Endothelial cell of umbilical vein (primary cell): Measurements from ENCODE around the gene CFAP20DC. TPM values are rescaled to one million over a fixed set of nuclear protein-coding genes. Genes with fewer than 3 reads are reported as not detected.

Experiments used
- BruUV-seq: library from RNA; stranded (reverse); fragments of 400-500 nt; replicated peaks from 2 replicates; lab custom pipeline; 2021; lab: Mats Ljungman, UMichigan
- CTCF ChIA-PET: fragments of 300-600, 350-600 bp; sonication (Branson Sonifier 250); formaldehyde crosslinking; loops from one replicate; lab custom pipeline; 2021; ENCODE audit warnings: antibody characterized with exemption, inconsistent platforms; lab: Charles Lee
- POLR2A ChIA-PET: fragments of 300-600, 350-600 bp; sonication (Branson Sonifier 250); formaldehyde crosslinking; loops from one replicate; lab custom pipeline; 2021; ENCODE audit warnings: antibody characterized with exemption, inconsistent platforms; lab: Charles Lee
- DNase-seq: peaks from one replicate; pipeline ENCODE4 v3.0.0-alpha.2; 2011; ENCODE audit warnings: low read depth, low spot score
- FAIRE-seq: peaks from 2 replicates; lab custom pipeline; 2011; peaks lifted over from hg19 to GRCh38; lab: Jason Lieb, UNC
- H2AFZ ChIP-seq: 2 replicates; pipeline ENCODE4 v1.6.0; 2012; ENCODE audit warnings: low read depth, low read length, control low read depth, inconsistent platforms
- H3K27ac ChIP-seq: 2 replicates; pipeline ENCODE4 v1.5.1; 2011; ENCODE audit warnings: low read depth, mild to moderate bottlenecking, control low read depth, low read length, moderate library complexity; ENCODE audit not compliant: insufficient read depth
- H3K27me3 ChIP-seq, 2 experiments: 2 replicates each; pipeline versions ENCODE4 v1.6.0 to v1.6.1; 2011; ENCODE audit warnings: low read length in 2 of 2, mixed read lengths in 1 of 2; ENCODE audit not compliant: control insufficient read depth in 2 of 2, insufficient read depth in 2 of 2
- H3K36me3 ChIP-seq, 2 experiments: 2 replicates in 1 of 2; 3 replicates in 1 of 2; pipeline ENCODE4 v1.5.1; 2011; ENCODE audit warnings: low read length in 2 of 2, mild to moderate bottlenecking in 1 of 2, moderate library complexity in 1 of 2; ENCODE audit not compliant: control insufficient read depth in 2 of 2, insufficient read depth in 2 of 2; ENCODE audit errors: extremely low read depth in 1 of 2
- H3K4me1 ChIP-seq: 3 replicates; pipeline ENCODE4 v1.5.1; 2011; ENCODE audit warnings: mild to moderate bottlenecking, low read length; ENCODE audit not compliant: control insufficient read depth, insufficient read depth; ENCODE audit errors: extremely low read depth
- H3K4me2 ChIP-seq: 2 replicates; pipeline ENCODE4 v1.6.1; 2011; ENCODE audit warnings: low read length, control low read depth, mixed read lengths; ENCODE audit not compliant: insufficient read depth
- H3K4me3 ChIP-seq, 3 experiments: fragments of 200-600 bp in 1 of 3; sonication (generic), shearing (Covaris generic) in 1 of 3; replicated peaks in 1 of 3; 2 replicates each; pipeline ENCODE4 v1.5.1; 2011 to 2016; ENCODE audit warnings: control low read depth in 3 of 3, low read length in 3 of 3, mild to moderate bottlenecking in 2 of 3, inconsistent platforms in 1 of 3, low read depth in 1 of 3, moderate library complexity in 1 of 3; ENCODE audit not compliant: insufficient read depth in 1 of 3
- H3K79me2 ChIP-seq: 2 replicates; pipeline ENCODE4 v1.6.0; 2012; ENCODE audit warnings: low read length, inconsistent platforms; ENCODE audit not compliant: control insufficient read depth, insufficient read depth
- H3K9ac ChIP-seq: replicated peaks from 2 replicates; pipeline ENCODE3; 2011; ENCODE audit warnings: low read length, control low read depth; ENCODE audit not compliant: insufficient read depth; ENCODE audit errors: extremely low read depth
- H3K9me1 ChIP-seq: replicated peaks from 3 replicates; pipeline ENCODE4 v1.6.0; 2011; ENCODE audit warnings: mild to moderate bottlenecking, low read length; ENCODE audit not compliant: control insufficient read depth, insufficient read depth; ENCODE audit errors: extremely low read depth
- H3K9me3 ChIP-seq: replicated peaks from 2 replicates; pipeline ENCODE4 v1.5.1; 2012; ENCODE audit warnings: low read length, inconsistent platforms; ENCODE audit not compliant: control insufficient read depth, insufficient read depth
- H4K20me1 ChIP-seq: replicated peaks from 2 replicates; pipeline ENCODE3; 2011; ENCODE audit warnings: mild to moderate bottlenecking, low read length; ENCODE audit not compliant: control insufficient read depth, insufficient read depth; ENCODE audit errors: extremely low read depth
- EZH2 ChIP-seq: IDR thresholded peaks from 2 replicates; pipeline ENCODE4 v1.6.1; 2012; ENCODE audit warnings: borderline replicate concordance, low read depth, mild to moderate bottlenecking, moderate library complexity, low read length, inconsistent platforms; ENCODE audit not compliant: severe bottlenecking
- FOS ChIP-seq: IDR thresholded peaks from 2 replicates; pipeline ENCODE4 v1.6.1; 2011; ENCODE audit warnings: mild to moderate bottlenecking, low read length, moderate library complexity, borderline replicate concordance; ENCODE audit not compliant: insufficient read depth
- GATA2 ChIP-seq: IDR thresholded peaks from 2 replicates; pipeline ENCODE4 v1.7.0; 2011; ENCODE audit warnings: low read depth, mild to moderate bottlenecking, moderate library complexity, mixed read lengths, low read length; ENCODE audit not compliant: insufficient read length, insufficient read depth
- JUN ChIP-seq: IDR thresholded peaks from 2 replicates; pipeline ENCODE4 v1.6.1; 2011; ENCODE audit warnings: borderline replicate concordance, low read depth; ENCODE audit not compliant: insufficient read length, insufficient read depth
- MAX ChIP-seq: IDR thresholded peaks from 2 replicates; pipeline ENCODE4 v1.6.1; 2011; ENCODE audit not compliant: insufficient read depth, insufficient read length
- MYC ChIP-seq: IDR thresholded peaks from one replicate; pipeline ENCODE4 v1.6.1; 2011; ENCODE audit warnings: mild to moderate bottlenecking, low read depth, low read length
- POLR2A ChIP-seq: IDR thresholded peaks from 2 replicates; pipeline ENCODE4 v1.6.1; 2012; ENCODE audit warnings: low read depth, mild to moderate bottlenecking, control low read depth, low read length
- POLR2AphosphoS5 ChIP-seq: IDR thresholded peaks from 2 replicates; pipeline ENCODE4 v1.6.1; 2012; ENCODE audit warnings: low read depth, mild to moderate bottlenecking, control low read depth, low read length, moderate library complexity; ENCODE audit not compliant: insufficient read depth
- dilution Hi-C: fragments of 300-500 bp; cut with MboI; formaldehyde crosslinking; loops from one replicate; pipeline ENCODE4 v1.15.0; 2019; ENCODE audit warnings: low sequenced_read_pairs; ENCODE audit not compliant: extremely low pct_ligation_motif_present
- intact Hi-C: fragments of 100-400 bp; cut with micrococcal nuclease; formaldehyde crosslinking; loops from one replicate; pipeline ENCODE4 v1.10.0; 2022
- polyA plus RNA-seq, 4 experiments: library from polyadenylated mRNA; depleted of rRNA in 3 of 4; stranded (reverse) in 3 of 4; unstranded in 1 of 4; fragments of >200 nt; gene quantifications; 2 replicates each; pipeline versions ENCODE4 v1.2.1 to v1.2.3, GENCODE V29; 2011 to 2012; ENCODE audit warnings: missing spikeins in 1 of 4
- total RNA-seq: library from RNA; stranded (reverse); gene quantifications from 2 replicates; pipeline ENCODE4 v1.2.3, GENCODE V29; 2021
- TF ChIP-seq, protein P1 (sequence below), 2 donors: IDR thresholded peaks; 1 replicate in 1 of 2; 2 replicates in 1 of 2; pipeline ENCODE4 v1.5.1; 2011; ENCODE audit warnings: low read length in 2 of 2, mild to moderate bottlenecking in 2 of 2, moderate library complexity in 2 of 2, control low read depth in 1 of 2, inconsistent platforms in 1 of 2, low read depth in 1 of 2; ENCODE audit not compliant: insufficient read depth in 1 of 2; ENCODE audit errors: extremely low read depth in 1 of 2

The CFAP20DC gene
- total and polyA plus RNA-seq, 2 donors (not counting 3 experiments of a cell fraction or from before 2014, with no cell fraction given): 0.92 to 2.1 TPM

- Histone ChIP-seq H2AFZ (no peak overlapping the region), H3K9me3 (no peaks in the 10 kb centered on the region), H4K20me1 (no peaks in the 10 kb centered on the region), H3K79me2 (no peaks in the 10 kb centered on the region), H3K27me3 (no peaks in the 10 kb centered on the region), H3K9me1 (no peaks in the 10 kb centered on the region), H3K4me2 (no peak overlapping the region), H3K27ac (no peak overlapping the region), H3K4me3 (no peak overlapping the region), H3K9ac (no peak overlapping the region), H3K36me3 (no peaks in the 10 kb centered on the region), H3K4me1 (peaks cover 21% of the 10 kb centered on the region)
- TF ChIP-seq MAX: no peak
- TF ChIP-seq, protein P1, sequence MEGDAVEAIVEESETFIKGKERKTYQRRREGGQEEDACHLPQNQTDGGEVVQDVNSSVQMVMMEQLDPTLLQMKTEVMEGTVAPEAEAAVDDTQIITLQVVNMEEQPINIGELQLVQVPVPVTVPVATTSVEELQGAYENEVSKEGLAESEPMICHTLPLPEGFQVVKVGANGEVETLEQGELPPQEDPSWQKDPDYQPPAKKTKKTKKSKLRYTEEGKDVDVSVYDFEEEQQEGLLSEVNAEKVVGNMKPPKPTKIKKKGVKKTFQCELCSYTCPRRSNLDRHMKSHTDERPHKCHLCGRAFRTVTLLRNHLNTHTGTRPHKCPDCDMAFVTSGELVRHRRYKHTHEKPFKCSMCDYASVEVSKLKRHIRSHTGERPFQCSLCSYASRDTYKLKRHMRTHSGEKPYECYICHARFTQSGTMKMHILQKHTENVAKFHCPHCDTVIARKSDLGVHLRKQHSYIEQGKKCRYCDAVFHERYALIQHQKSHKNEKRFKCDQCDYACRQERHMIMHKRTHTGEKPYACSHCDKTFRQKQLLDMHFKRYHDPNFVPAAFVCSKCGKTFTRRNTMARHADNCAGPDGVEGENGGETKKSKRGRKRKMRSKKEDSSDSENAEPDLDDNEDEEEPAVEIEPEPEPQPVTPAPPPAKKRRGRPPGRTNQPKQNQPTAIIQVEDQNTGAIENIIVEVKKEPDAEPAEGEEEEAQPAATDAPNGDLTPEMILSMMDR (IDR thresholded peaks at IDR 0.05; ENCODE audit: extremely low read depth in 1 of 2, insufficient read depth in 1 of 2, low read depth in 1 of 2, low read length in 2 of 2): no peak
- no peak for DNase-seq
- no TSS peak for BruUV-seq
- no peak for FAIRE-seq
- dilution Hi-C loops (no loop called here), intact Hi-C loops (loop anchor here (5.0 kb wide), 1 partner anchor 429 kb away; no protein-coding TSS in a partner anchor)
- CTCF ChIA-PET: no interaction called here
- POLR2A ChIA-PET: no interaction called here
Observed at GRCh38 chr3:58991623-58992022, 58.2 kb downstream of the CFAP20DC start.

DNA sequence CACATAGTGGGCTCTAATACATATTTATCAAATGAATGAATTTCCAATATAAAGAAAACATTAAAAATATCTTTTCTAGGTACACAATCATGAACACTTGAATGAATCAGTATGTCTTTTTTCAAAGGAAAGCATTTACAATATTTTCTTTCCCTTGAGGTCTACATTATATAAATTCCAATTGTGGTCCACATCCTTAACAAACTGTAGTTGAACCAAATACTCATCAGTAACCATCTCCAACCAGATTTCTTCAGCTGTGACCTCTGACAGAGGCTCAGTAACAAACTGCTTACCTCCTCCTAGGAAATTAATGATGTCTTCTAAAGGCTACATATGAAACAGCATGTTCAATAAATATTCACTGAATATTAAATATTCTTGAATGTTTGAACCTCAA, 58.8 kb downstream of the CFAP20DC start:
- Histone ChIP-seq H3K27me3 (no peaks in the 10 kb centered on the region), H3K4me1 (peaks cover 21% of the 10 kb centered on the region), H3K4me2 (no peak overlapping the region), H3K9me1 (no peaks in the 10 kb centered on the region), H3K9ac (no peak overlapping the region), H3K36me3 (no peaks in the 10 kb centered on the region), H4K20me1 (no peaks in the 10 kb centered on the region), H3K9me3 (no peaks in the 10 kb centered on the region), H3K27ac (no peak overlapping the region), H3K79me2 (no peaks in the 10 kb centered on the region), H3K4me3 (no peak overlapping the region), H2AFZ (no peak overlapping the region)
- DNase-seq: no peak
- no peak for TF ChIP-seq FOS
- TF ChIP-seq EZH2: no peak
- no peak for TF ChIP-seq GATA2
- TF ChIP-seq MYC: no peak
- TF ChIP-seq POLR2A: no peak
- TF ChIP-seq POLR2AphosphoS5: no peak
- TF ChIP-seq JUN: no peak
- TF ChIP-seq MAX: no peak
- TF ChIP-seq, protein P1 (IDR thresholded peaks at IDR 0.05; ENCODE audit: extremely low read depth in 1 of 2, insufficient read depth in 1 of 2, low read depth in 1 of 2, low read length in 2 of 2): no peak
- CTCF ChIA-PET: interaction anchor here (1.1 kb wide), 1 partner anchor 167 kb away, joined by 5 read pairs; no protein-coding TSS in a partner anchor
- no TSS peak for BruUV-seq
- dilution Hi-C loops: no loop called here
- POLR2A ChIA-PET: no interaction called here
- FAIRE-seq: no peak
- intact Hi-C loops: loop anchor here (5.0 kb wide), 1 partner anchor 429 kb away; no protein-coding TSS in a partner anchor
